IMR-90 (cell line): ENCODE results near the gene CABP4. TPM values are rescaled to one million over a fixed set of nuclear protein-coding genes. Genes with fewer than 3 reads are reported as not detected.

Experiments
- ATAC-seq: fragments of 200-7000 bp; cut with Tn5 transposase; 2 replicates; pipeline ENCODE4 v1.9.1; 2020; ENCODE audit warnings: low read depth, mild to moderate bottlenecking, moderate library complexity
- BruUV-seq: library from RNA; stranded (reverse); fragments of 400-500 nt; replicated peaks from 2 replicates; lab custom pipeline; 2021; lab: Mats Ljungman, UMichigan
- CTCF ChIA-PET: fragments of 300-600 bp; formaldehyde crosslinking; extraction: SDS; loops from one replicate; lab custom pipeline; 2021; ENCODE audit warnings: antibody characterized with exemption; lab: Yijun Ruan, JAX
- POLR2A ChIA-PET: fragments of 300-600 bp; sonication (Branson Sonifier 250); formaldehyde crosslinking; loops from one replicate; lab custom pipeline; 2022; ENCODE audit warnings: antibody characterized with exemption; ENCODE audit not compliant: unreplicated experiment; lab: Charles Lee
- DNase-seq: peaks from one replicate; pipeline ENCODE4 v3.0.0; 2013
- H2AFZ ChIP-seq: replicated peaks from 2 replicates; pipeline ENCODE3; 2013; ENCODE audit warnings: low read length, mild to moderate bottlenecking; ENCODE audit not compliant: poor library complexity
- H2AK5ac ChIP-seq: 2 replicates; pipeline ENCODE4 v1.6.1; 2013; ENCODE audit warnings: low read depth, low read length, inconsistent platforms
- H2AK9ac ChIP-seq: replicated peaks from 2 replicates; pipeline ENCODE3; 2013; ENCODE audit warnings: mild to moderate bottlenecking, low read depth, low read length, moderate library complexity; ENCODE audit not compliant: poor library complexity
- H2BK120ac ChIP-seq: 2 replicates; pipeline ENCODE4 v1.6.1; 2013; ENCODE audit warnings: low read depth, low read length, inconsistent platforms
- H2BK15ac ChIP-seq: 3 replicates; pipeline ENCODE4 v1.6.1; 2013; ENCODE audit warnings: low read depth, low read length, inconsistent platforms
- H2BK20ac ChIP-seq: 2 replicates; pipeline ENCODE4 v1.6.1; 2013; ENCODE audit warnings: low read depth, mild to moderate bottlenecking, inconsistent platforms, low read length, moderate library complexity
- H2BK5ac ChIP-seq: 2 replicates; pipeline ENCODE4 v1.6.1; 2013; ENCODE audit warnings: mild to moderate bottlenecking, low read depth, low read length, inconsistent platforms; ENCODE audit not compliant: poor library complexity, severe bottlenecking
- H3K14ac ChIP-seq: replicated peaks from 2 replicates; pipeline ENCODE4 v1.6.1; 2013; ENCODE audit warnings: low read depth, low read length, inconsistent platforms
- H3K18ac ChIP-seq: 2 replicates; pipeline ENCODE4 v1.6.1; 2013; ENCODE audit warnings: low read depth, low read length, control low read depth
- H3K23ac ChIP-seq: 2 replicates; pipeline ENCODE4 v1.6.1; 2013; ENCODE audit warnings: low read depth, low read length, inconsistent platforms
- H3K27ac ChIP-seq: 2 replicates; pipeline ENCODE4 v1.5.1; 2013; ENCODE audit warnings: mild to moderate bottlenecking, control low read depth, low read length; ENCODE audit not compliant: insufficient read depth
- H3K27me3 ChIP-seq: 2 replicates; pipeline ENCODE4 v1.6.1; 2013; ENCODE audit warnings: low read length; ENCODE audit not compliant: control insufficient read depth, insufficient read depth
- H3K36me3 ChIP-seq: 2 replicates; pipeline ENCODE4 v1.6.1; 2013; ENCODE audit warnings: low read length, mixed read lengths; ENCODE audit not compliant: control insufficient read depth, insufficient read depth
- H3K4ac ChIP-seq: 2 replicates; pipeline ENCODE4 v1.6.1; 2013; ENCODE audit warnings: low read depth, low read length, inconsistent platforms
- H3K4me1 ChIP-seq: 2 replicates; pipeline ENCODE4 v1.6.1; 2013; ENCODE audit warnings: low read length, mixed read lengths; ENCODE audit not compliant: control insufficient read depth, insufficient read depth
- H3K4me2 ChIP-seq: 2 replicates; pipeline ENCODE4 v1.6.1; 2013; ENCODE audit warnings: low read depth, mild to moderate bottlenecking, control low read depth, low read length, moderate library complexity
- H3K4me3 ChIP-seq: 2 replicates; pipeline ENCODE4 v1.5.1; 2013; ENCODE audit warnings: low read depth, mild to moderate bottlenecking, control low read depth, low read length, moderate library complexity; ENCODE audit not compliant: insufficient read depth
- H3K56ac ChIP-seq: 2 replicates; pipeline ENCODE4 v1.6.1; 2013; ENCODE audit warnings: low read length, inconsistent platforms; ENCODE audit not compliant: insufficient read depth; ENCODE audit errors: extremely low read depth
- H3K79me1 ChIP-seq, 2 experiments: 2 replicates each; pipeline ENCODE4 v1.6.1; 2013; ENCODE audit warnings: low read length in 2 of 2, inconsistent platforms in 1 of 2, low read depth in 1 of 2
- H3K9ac ChIP-seq: 2 replicates; pipeline ENCODE4 v1.6.1; 2013; ENCODE audit warnings: low read depth, low read length, control low read depth
- H3K9me1 ChIP-seq: 2 replicates; pipeline ENCODE4 v1.6.1; 2013; ENCODE audit warnings: low read length, inconsistent platforms; ENCODE audit not compliant: insufficient read depth
- H3K9me3 ChIP-seq: 2 replicates; pipeline ENCODE4 v1.6.1; 2013; ENCODE audit warnings: low read length; ENCODE audit not compliant: control insufficient read depth, insufficient read depth
- H4K20me1 ChIP-seq: 2 replicates; pipeline ENCODE4 v1.6.1; 2013; ENCODE audit warnings: low read length, inconsistent platforms; ENCODE audit not compliant: insufficient read depth
- H4K5ac ChIP-seq: 2 replicates; pipeline ENCODE4 v1.6.1; 2013; ENCODE audit warnings: mild to moderate bottlenecking, low read depth, low read length, control low read depth
- H4K8ac ChIP-seq, 2 experiments: 2 replicates each; pipeline ENCODE4 v1.6.1; 2013; ENCODE audit warnings: low read depth in 2 of 2, low read length in 2 of 2, control low read depth in 1 of 2, inconsistent platforms in 1 of 2
- H4K91ac ChIP-seq: 2 replicates; pipeline ENCODE4 v1.6.1; 2013; ENCODE audit warnings: low read depth, low read length, inconsistent platforms; ENCODE audit not compliant: insufficient read depth
- BHLHE40 ChIP-seq: fragments of 150-350 bp; IDR thresholded peaks from 2 replicates; pipeline ENCODE4 v1.6.1; 2016; ENCODE audit warnings: mild to moderate bottlenecking, low read depth, low read length
- CEBPB ChIP-seq: IDR thresholded peaks from 2 replicates; pipeline ENCODE4 v1.6.1; 2012; ENCODE audit warnings: low read depth, low read length, improper control_type of control experiment
- CHD1 ChIP-seq: IDR thresholded peaks from 2 replicates; pipeline ENCODE4 v1.6.1; 2012; ENCODE audit warnings: low read depth, low read length, improper control_type of control experiment
- CTCF ChIP-seq: conservative IDR thresholded peaks from 2 replicates; pipeline ENCODE4 v1.5.1; 2012; ENCODE audit warnings: mild to moderate bottlenecking, low read depth, low read length, improper control_type of control experiment
- ELK1 ChIP-seq: fragments of 150-350 bp; IDR thresholded peaks from 2 replicates; pipeline ENCODE4 v1.6.1; 2016; ENCODE audit warnings: low read depth, mild to moderate bottlenecking, low read length, moderate library complexity, borderline replicate concordance
- FOS ChIP-seq: fragments of 150-350 bp; IDR thresholded peaks from 2 replicates; pipeline ENCODE4 v1.6.1; 2016; ENCODE audit warnings: low read depth, low read length
- MAFK ChIP-seq: IDR thresholded peaks from 2 replicates; pipeline ENCODE4 v1.6.1; 2012; ENCODE audit warnings: low read depth, low read length, improper control_type of control experiment
- MAZ ChIP-seq: IDR thresholded peaks from 2 replicates; pipeline ENCODE4 v1.6.1; 2012; ENCODE audit warnings: low read depth, mild to moderate bottlenecking, low read length, improper control_type of control experiment, moderate library complexity, borderline replicate concordance
- MXI1 ChIP-seq: IDR thresholded peaks from 2 replicates; pipeline ENCODE4 v1.6.1; 2012; ENCODE audit warnings: low read depth, mild to moderate bottlenecking, low read length, moderate library complexity, borderline replicate concordance
- NFE2L2 ChIP-seq: fragments of 150-350 bp; IDR thresholded peaks from 2 replicates; pipeline ENCODE4 v1.6.1; 2016; ENCODE audit warnings: low read depth, mild to moderate bottlenecking, low read length
- POLR2A ChIP-seq: IDR thresholded peaks from 2 replicates; pipeline ENCODE4 v1.6.1; 2012; ENCODE audit warnings: mild to moderate bottlenecking, low read depth, low read length
- RAD21 ChIP-seq: IDR thresholded peaks from 2 replicates; pipeline ENCODE4 v1.6.1; 2012; ENCODE audit warnings: low read length, improper control_type of control experiment
- RCOR1 ChIP-seq: IDR thresholded peaks from 2 replicates; pipeline ENCODE4 v1.6.1; 2012; ENCODE audit warnings: mild to moderate bottlenecking, low read length, improper control_type of control experiment; ENCODE audit not compliant: insufficient replicate concordance
- RFX5 ChIP-seq: IDR thresholded peaks from 2 replicates; pipeline ENCODE4 v1.8.0; 2012; ENCODE audit warnings: low read depth, mild to moderate bottlenecking, low read length, moderate library complexity
- SMC3 ChIP-seq: fragments of 150-350 bp; IDR thresholded peaks from 2 replicates; pipeline ENCODE4 v1.6.1; 2016; ENCODE audit warnings: low read depth, mild to moderate bottlenecking, antibody characterized with exemption, low read length, moderate library complexity
- USF2 ChIP-seq: fragments of 150-350 bp; IDR thresholded peaks from 2 replicates; pipeline ENCODE4 v1.6.1; 2017; ENCODE audit warnings: mild to moderate bottlenecking, antibody characterized with exemption, low read length, low read depth
- WGBS, 2 experiments: methylation state at CpG; one replicate each; pipeline versions ENCODE4 v1.1.5 to v1.1.7; 2013; ENCODE audit warnings: missing lambda C conversion rate in 2 of 2; ENCODE audit not compliant: insufficient read length in 1 of 2; ENCODE audit errors: extremely low coverage in 2 of 2; 5-methylcytosine and 5-hydroxymethylcytosine counted together
- dilution Hi-C: fragments of 300-500 bp; cut with HindIII; formaldehyde crosslinking; loops from one replicate; pipeline ENCODE4 v1.14.3; 2018; ENCODE audit warnings: low sequenced_read_pairs; ENCODE audit not compliant: unreplicated experiment
- in situ Hi-C: fragments of 300-500 bp; cut with MboI; formaldehyde crosslinking; loops from 3 replicates; pipeline ENCODE4 v1.14.3; 2019; ENCODE audit warnings: low sequenced_read_pairs, inconsistent platforms, mixed read lengths
- intact Hi-C: fragments of 100-400 bp; cut with micrococcal nuclease; formaldehyde crosslinking; loops from 2 replicates; pipeline ENCODE4 v1.10.0; 2022
- polyA plus RNA-seq, 3 experiments: library from polyadenylated mRNA; depleted of rRNA; stranded (reverse); fragments of >200 nt; gene quantifications; 2 replicates each; pipeline ENCODE4 v1.2.3, GENCODE V29; 2012; ENCODE audit warnings: low replicate concordance in 1 of 3
- total RNA-seq: library from RNA; depleted of rRNA; stranded (reverse); fragments of >200 nt; gene quantifications from 2 replicates; pipeline ENCODE4 v1.2.3, GENCODE V29; 2012

CABP4 gene
- total and polyA plus RNA-seq, 2 of the 4 experiments (the other 2 are of a cell fraction) = not detected

GRCh38 chr11:67419325-67420049, 35.7 kb upstream of the CABP4 start:
- peak overlapping the region; percentile 51 for H2AFZ ChIP-seq
- H3K27me3 ChIP-seq = peaks cover 6% of the 10 kb centered on the region
- no peak overlapping the region for H3K4me3 ChIP-seq
- H3K79me1 ChIP-seq = no peaks in the 10 kb centered on the region
- no peak overlapping the region for H3K4me2 ChIP-seq
- H2AK5ac ChIP-seq = no peak overlapping the region
- no peaks in the 10 kb centered on the region for H3K36me3 ChIP-seq
- H4K8ac ChIP-seq = no peak overlapping the region
- H2BK20ac ChIP-seq = no peak overlapping the region
- intact Hi-C loops (loop anchor here (5.0 kb wide), 1 partner anchor 63 kb away; the partner anchor contains the start of gene AIP), dilution Hi-C loops (no loop called here), in situ Hi-C loops (no loop called here)
- no TSS peak for BruUV-seq
- ChIA-PET CTCF (no interaction called here), POLR2A (no interaction called here)
- H3K4ac ChIP-seq = no peak overlapping the region
- no peaks in the 10 kb centered on the region for H4K20me1 ChIP-seq
- no peak for DNase-seq
- no peak overlapping the region for H4K91ac ChIP-seq
- no peak overlapping the region for H3K27ac ChIP-seq
- H2BK5ac ChIP-seq = no peak overlapping the region
- no peaks in the 10 kb centered on the region for H3K9me1 ChIP-seq
- H3K23ac ChIP-seq = no peak overlapping the region
- H2BK120ac ChIP-seq = no peak overlapping the region
- H3K56ac ChIP-seq = no peak overlapping the region
- no peak overlapping the region for H2BK15ac ChIP-seq
- no peak overlapping the region for H4K5ac ChIP-seq
- H3K9ac ChIP-seq = no peak overlapping the region
- H3K9me3 ChIP-seq = no peaks in the 10 kb centered on the region
- no peak overlapping the region for H3K14ac ChIP-seq
- peak overlapping the region; percentile 72 for H2AK9ac ChIP-seq
- TF ChIP-seq RCOR1 (no peak), BHLHE40 (no peak), RFX5 (no peak), USF2 (no peak), MAZ (no peak), MXI1 (no peak), ELK1 (no peak), CHD1 (no peak), CTCF (no peak), MAFK (no peak), POLR2A (no peak), FOS (no peak), RAD21 (no peak), CEBPB (no peak), NFE2L2 (no peak), SMC3 (no peak)
- peaks cover 5% of the 10 kb centered on the region; the same call in 1 of the 2 replicates for H3K4me1 ChIP-seq
- 93% methylated on average over 7 of the region's 21 CpGs; no CpG with 5 or more reads in 1 of the 2 experiments for WGBS, 2 experiments
- ATAC-seq = no peak
- no peak overlapping the region for H3K18ac ChIP-seq
